ENCODE measurements around the gene CLNK.

- TF ChIP-seq CTCF (IDR thresholded peaks at IDR 0.05) (no peak), POLR2A (IDR thresholded peaks at IDR 0.05) (no peak), POLR2AphosphoS5 (IDR thresholded peaks at IDR 0.05) (no peak)
Measured at GRCh38 chr4:10480616-10481015, 204.0 kb downstream of the CLNK start.
